Activated CD4-positive, alpha-beta T cell treated with anti-CD3 and anti-CD28 coated beads, Interleukin-2, amount 50 U/mL, for 4 hours (primary cell): ENCODE data around the gene SLC10A6.

Experiments
- DNase-seq, 2 experiments: peaks; one replicate each; pipeline ENCODE4 v3.0.0-alpha.2; 2020

Gene SLC10A6

DNA sequence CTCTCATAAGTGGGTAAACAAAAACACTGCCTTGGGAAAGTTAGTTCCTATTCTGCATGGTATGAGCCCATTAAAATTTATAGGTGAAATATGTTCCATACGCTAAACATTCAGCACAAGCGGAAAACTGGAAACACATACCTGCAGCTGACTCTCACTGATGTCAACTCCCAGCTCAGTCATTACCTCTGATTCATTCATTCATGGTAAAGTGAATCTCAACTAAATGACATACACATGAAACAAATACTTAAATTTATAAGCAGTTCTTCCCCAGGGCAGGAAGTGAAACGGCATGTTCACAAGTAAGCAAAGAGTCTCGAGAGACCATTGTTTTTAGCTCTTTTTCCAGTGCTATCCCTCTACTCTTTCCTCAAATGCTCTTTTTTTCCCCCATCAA is 1.6 kb downstream of the SLC10A6 start:
- DNase-seq = no peak

DNA sequence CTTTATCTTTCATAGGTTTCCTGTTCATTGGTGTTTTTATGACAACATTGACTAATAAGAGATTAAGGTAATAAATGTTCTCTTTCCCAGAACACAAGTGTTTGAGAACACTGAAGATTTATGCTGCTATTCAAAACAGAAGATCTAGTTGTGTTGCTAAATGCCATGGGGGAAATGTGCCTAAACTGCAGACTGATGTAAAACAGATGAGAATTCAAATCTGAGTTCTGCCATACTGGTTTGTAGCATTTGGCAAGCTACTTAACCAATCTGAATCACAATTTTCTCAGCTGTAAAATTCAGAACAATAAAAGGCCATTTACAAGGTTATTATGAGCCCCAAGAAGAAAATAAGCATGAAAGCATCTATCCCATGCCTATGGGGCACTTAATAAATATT is 2.3 kb downstream of the SLC10A6 start:
- DNase-seq = no peak

GRCh38 chr4:86845593-86845992 is 3.6 kb downstream of the SLC10A6 start:
- DNase-seq = no peak

DNA sequence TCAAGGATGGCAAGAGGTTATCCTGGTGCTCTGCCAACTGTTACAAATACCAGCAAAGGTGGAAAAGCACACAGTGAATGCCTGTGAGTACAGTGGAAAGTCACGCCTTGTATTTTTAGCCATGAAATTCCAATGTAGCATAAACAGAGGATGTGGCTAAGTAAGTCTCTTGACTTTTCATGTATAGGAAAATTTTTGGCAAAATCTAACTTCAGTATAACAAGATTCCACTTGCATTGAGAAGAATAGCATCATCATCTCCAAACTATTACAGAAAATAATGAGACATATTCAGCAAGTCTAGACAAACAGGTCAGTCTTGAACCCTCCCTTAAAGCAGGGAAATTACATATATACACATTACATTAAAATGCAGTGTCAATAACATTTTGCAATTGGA is 7.9 kb downstream of the SLC10A6 start:
- DNase-seq = no peak

DNA sequence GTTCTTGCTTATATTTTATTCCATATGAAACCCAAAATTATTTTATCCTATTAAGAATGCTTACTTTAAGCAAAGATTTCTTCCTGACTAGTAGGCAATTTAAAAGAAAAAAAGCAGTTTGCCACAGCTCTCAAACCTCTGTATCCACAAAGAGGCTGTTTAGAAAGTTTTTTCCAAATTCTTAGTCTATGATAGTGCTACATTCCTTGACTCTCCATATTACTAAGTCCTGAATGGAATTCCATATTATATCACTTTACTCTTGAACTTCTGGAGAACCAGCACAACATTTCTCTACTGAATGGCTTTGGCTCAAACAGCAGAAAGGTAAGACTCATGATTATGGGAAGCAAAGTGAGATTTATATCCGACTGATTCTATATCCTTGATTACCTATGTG is 8.3 kb downstream of the SLC10A6 start:
- DNase-seq = no peak

DNA sequence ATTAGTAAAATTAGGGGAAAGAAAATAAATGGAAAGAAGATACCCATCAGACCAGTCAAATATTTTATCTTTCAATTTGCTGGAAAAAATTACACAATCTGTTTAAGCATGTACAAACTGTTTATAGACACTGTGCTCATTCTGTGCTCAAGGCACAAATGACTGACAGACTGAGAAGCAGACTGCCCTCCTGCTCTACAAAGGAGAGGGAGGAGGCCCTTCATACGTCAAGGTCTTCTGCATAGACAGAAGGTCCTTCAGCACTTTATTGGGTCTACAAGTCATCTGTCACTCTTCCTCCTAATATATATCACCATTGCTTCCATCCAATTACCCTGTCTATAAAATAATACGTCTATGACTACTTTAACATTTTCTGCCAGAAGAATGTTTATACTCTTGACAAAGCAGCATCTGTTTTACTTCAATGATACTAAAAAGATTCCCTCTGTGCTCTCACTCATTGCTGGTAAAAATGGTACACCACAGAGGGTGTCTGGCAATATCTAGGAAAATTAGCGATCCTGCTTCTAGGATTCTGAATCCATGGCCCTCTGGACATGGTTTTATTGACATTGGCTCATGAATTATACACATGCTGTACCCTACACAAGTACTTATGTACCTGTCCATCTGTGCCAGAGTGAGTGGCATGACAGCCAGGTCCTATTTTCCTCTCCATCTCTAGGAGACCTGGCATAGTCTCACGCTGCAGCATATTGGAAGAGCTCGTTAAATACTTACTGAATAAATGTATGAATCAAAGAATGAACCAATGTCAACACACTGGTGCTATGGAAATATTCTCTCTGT is 11.3 kb downstream of the SLC10A6 start:
- no peak for DNase-seq

DNA sequence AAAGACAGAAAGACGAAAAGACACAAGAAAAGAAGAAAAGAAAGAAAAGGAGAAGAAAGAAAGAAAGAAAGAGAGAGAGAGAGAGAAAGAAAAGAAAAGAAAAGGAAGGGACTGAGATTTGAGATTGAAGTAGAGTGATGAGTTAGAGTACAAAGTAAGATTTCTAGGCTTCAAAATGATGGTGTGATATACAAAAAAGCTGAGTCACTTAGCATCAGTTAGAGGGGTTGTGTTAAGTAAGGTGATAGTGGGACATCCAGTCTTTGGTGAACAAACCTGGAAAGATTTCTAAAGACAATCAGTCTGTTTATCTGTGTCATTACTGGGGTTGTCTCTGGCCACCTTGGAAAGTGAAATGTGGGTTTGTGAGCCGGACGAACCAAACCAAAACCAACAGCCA is 13.5 kb downstream of the SLC10A6 start:
- DNase-seq = no peak

GRCh38 chr4:86834901-86835300 is 14.3 kb downstream of the SLC10A6 start:
- no peak for DNase-seq

DNA sequence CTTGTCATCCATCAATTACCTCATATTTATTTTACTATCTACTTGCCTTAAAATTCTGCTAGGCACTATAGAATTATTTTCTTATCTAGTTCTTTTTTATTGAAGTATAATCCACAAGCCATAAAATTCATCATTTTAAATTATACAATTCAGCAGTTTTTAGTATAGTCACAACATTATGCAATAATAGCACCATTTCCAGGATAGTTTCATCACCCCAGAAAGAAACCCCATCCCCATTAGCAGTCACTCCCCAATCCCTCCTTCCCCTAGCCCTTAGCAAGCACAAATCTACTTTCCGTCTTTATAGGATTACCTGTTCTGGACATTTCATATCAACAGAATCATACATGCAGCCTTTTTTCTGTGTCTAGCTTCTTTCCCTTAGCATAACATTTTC is 15.6 kb downstream of the SLC10A6 start:
- no peak for DNase-seq

DNA sequence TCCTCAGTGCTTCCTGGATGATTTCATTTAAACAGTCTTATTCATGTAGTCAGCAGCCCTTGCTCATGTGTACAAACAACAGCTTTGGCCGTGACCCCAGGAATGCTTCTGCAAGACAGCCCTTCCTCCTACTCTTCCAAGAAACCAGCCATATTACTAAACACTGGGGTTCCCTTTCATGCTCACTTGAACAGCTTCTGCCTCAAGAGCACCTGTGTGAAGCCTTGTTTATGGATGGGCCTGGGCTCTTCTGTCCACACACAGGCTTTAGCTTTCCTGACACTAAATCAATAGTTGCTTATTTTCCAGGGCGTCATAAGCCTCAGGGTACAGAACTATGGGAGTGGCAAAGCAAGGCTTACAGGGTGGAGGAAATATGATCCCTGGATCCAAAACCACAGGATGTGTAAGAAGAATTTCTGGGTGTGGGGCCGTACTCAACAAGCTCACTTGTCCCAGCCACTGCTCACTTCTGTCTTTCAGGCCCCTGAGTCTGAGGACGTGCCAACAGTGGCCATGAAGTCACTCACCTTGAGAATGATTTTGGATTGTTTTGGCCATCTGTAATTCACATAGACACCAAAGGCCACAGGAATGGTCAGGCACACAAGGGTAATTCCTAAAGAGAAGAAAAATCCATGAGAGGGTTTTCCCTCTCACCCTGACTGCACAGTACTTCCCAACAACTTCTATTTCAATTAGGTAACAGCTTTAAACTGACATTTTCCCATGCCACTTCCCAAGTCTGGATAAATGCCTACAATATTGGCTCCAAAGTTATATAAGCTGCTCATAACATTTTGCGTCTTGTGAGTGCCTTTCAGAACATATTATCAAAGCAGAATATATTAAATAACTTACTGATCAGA is 17.7 kb downstream of the SLC10A6 start:
- no peak for DNase-seq

- DNase-seq = no peak
These were observed 23.7 kb downstream of the SLC10A6 start for GRCh38 chr4:86825511-86825910.

GRCh38 chr4:86822136-86822535 is 27.0 kb downstream of the SLC10A6 start:
- no peak for DNase-seq

DNA sequence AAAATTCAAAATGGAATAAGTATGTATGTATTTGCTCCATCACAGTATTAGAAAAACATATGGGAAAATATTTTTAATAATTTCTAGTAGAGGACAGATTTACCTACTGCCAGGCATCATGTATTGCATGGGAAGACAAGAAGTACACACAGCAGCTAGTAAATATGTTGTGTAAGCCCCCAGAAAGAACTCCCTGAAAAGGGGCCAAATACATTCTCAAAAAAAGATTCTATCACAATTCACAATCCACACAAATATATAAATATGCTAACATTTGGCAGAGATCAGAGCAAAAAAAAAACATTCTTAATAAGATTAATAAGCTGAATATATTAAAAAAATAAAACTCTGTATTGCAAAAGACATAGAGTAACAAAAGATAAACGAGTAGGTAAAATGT is 28.0 kb downstream of the SLC10A6 start:
- no peak for DNase-seq

DNA sequence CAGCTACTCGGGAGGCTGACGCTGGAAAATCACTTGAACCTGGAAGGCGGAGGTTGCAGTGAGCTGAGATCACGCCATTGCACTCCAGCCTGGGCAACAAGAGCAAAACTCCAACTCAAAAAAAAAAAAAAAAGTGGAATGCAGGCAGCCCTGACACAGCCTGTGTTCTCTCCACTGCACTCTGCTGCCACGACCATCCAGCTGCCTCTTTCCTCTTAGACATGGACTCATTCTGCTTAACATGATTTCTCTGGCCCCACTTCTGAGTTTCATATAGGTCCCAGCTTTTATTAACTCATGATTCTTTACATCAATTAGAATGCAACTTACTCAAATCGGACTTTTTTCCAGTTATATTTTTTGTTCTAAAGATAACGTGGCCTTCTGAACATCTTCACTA is 29.6 kb downstream of the SLC10A6 start:
- no peak for DNase-seq

GRCh38 chr4:86818841-86819240 is 30.3 kb downstream of the SLC10A6 start:
- DNase-seq = no peak

DNA sequence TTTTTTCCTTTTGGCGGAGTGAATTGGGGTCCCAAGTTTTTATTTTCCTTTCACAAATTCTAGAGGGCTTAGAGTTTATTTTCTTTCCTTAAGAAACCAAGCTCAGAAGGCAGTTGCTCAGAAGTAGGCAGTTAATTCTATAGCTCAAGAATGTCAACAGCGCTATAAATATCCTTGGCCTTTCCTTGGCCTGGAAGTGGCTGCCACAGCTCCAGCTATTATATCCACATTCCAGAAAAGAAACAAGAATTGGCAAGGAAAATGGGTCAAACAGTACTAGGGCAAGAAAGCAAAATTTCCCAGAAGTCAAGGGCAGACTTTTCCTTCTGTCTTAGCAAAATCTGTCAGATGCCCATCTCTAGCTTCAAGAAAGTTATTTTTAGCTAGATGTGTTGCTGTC is 31.0 kb downstream of the SLC10A6 start:
- no peak for DNase-seq

DNA sequence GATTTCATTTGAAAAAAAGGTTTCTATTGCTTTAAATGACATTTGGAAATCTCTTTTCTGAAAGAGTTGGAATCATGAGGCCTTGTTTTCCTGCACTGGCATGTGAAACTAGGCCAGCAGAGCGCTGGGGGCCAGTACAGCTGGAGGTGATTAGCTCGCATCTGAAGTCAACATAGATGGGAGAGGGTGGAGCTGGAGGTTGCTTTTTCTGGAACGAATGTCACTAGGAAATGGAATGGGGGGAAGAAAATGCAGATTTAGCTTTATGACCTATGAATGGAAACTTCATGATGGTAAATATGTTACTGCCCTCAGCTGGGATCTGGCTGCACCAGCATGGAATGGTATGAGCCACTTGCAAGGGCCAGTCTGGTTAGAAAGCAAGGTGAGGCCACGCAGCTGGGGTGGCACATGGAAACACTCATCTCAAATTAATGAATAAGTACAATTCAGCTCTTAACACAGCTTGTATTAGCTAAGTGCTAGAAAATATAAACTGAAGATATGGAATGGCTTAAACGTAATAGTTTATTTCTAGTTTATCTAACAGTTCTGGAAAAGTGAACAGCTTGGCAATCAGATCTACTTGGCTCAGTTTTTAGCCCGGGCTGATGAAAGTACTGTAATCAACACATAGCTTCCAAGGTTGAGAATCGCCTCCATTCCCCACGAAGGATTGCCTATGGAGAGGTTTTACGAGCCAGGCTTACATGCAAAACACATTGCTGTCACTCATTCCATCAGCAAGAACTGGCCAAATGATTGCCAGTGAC is 32.5 kb downstream of the SLC10A6 start:
- no peak for DNase-seq

GRCh38 chr4:86815653-86816052 is 33.5 kb downstream of the SLC10A6 start:
- DNase-seq = no peak

DNA sequence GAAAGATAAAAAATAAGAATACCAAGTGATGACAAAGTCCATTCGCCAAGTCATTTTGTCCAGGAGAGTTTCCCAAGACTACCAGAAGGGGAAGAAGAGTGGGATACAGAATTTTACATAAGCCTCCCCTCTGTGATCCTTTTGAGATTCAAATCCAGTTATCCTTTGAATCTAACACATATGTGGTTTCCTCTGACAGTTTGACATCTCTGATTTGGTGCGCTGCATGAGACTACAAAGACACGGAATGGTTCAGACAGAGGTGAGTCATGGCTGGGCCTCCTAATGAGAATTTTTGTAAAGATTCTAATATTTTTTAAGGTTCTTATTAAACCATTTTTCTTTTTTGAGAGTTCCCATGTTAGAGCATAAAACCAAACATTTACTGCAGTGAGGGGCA is 38.3 kb downstream of the SLC10A6 start:
- no peak for DNase-seq

DNA sequence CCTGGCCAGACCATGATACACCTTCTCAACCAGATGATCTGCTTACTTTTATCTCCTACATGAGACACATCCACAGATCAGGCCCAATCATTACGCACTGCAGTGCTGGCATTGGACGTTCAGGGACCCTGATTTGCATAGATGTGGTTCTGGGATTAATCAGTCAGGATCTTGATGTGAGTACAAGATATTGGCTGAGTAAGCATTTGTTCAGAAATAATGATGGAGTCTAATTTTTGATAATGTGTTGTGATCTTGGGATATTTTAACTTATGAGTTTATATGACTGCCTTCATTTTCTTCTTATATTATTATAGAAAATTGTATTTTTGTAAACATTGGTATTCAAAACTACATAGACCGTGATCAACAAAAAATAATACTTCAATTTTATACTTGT is 39.4 kb downstream of the SLC10A6 start:
- DNase-seq = no peak

DNA sequence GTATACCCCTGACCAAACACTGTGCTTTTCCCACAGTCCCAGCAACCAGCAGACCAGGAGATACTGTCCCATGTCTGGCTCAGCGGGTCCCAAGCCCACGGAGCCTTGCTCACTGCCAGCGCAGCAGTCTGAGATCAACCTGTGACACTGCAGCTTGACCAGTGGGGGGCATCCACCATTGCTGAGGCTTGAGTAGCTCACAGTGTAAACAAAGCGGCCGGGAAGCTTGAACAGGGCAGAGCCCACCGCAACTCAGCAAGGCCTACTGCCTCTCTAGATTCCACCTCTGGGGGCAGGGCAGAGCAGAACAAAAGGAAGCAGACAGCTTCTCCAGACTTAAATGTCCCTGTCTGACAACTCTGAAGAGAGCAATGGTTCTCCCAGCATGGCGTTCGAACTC is 58.1 kb downstream of the SLC10A6 start:
- DNase-seq = no peak

DNA sequence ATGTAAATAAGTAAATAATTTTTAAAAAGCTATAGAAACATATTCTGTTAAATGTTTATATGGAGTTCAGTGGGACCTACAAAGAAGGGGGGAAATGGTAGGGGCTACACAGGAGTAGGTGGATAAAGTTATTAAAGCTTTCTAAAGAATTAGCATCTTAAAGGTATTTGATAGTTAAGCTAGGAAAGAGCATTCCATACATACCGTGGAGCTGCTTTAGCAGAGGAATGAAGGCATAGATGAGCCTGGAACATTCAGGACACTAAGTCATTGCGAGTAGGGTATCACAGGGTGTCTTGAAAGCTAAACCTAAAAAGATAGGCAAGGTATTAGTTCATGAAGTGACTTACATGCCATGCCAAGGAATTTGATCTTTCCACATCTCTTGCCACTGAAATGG is 60.4 kb downstream of the SLC10A6 start:
- DNase-seq = no peak

- no peak for DNase-seq
These were observed 71.0 kb downstream of the SLC10A6 start for GRCh38 chr4:86778175-86778574.

DNA sequence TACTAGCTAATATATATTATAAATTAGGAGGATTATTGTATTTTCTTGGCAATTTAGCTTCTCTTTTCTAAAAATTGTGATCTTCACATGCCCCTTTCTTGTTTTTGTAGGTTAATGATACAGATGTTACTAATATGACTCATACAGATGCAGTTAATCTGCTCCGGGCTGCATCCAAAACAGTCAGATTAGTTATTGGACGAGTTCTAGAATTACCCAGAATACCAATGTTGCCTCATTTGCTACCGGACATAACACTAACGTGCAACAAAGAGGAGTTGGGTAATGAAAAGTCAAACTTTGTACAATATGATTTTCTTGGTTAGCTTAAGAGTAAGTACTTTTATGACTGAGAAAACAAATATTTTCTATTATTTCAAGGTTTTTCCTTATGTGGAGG is 74.1 kb downstream of the SLC10A6 start:
- no peak for DNase-seq
